NCI-H2227 treated with DMSO at 0.1 percent for 48 hours (cell line): Measurements from ENCODE around the gene ZNG1A.
"Not testable (repeated sequence)": the region's sequence is repeated elsewhere in the genome, so short reads cannot be mapped to it uniquely, and the experiment has no call there.

Experiments used
- DNase-seq: peaks from one replicate; lab custom pipeline; 2025; lab: John Stamatoyannopoulos, UW

Gene ZNG1A

GRCh38 chr9:178970-179383, at the start of gene ZNG1A:
ZNG1A (minus strand) TSS chr9:179056; CDS start chr9:178969, 87 bp downstream.
- DNase-seq, result peak; percentile 12

GRCh38 chr9:227860-228259, 49.0 kb upstream of the ZNG1A start:
- DNase-seq, result no peak

- DNase-seq, result no peak
Observed at GRCh38 chr9:224582-225520, 46.0 kb upstream of the ZNG1A start.

- DNase-seq, result no peak
Observed at GRCh38 chr9:224026-224425, 45.2 kb upstream of the ZNG1A start.

GRCh38 chr9:223152-223551, 44.3 kb upstream of the ZNG1A start:
- DNase-seq, result no peak

- no peak for DNase-seq
Observed at GRCh38 chr9:221989-222776, 43.3 kb upstream of the ZNG1A start.

GRCh38 chr9:219670-220365, 41.0 kb upstream of the ZNG1A start:
- DNase-seq, result no peak

GRCh38 chr9:219036-219435, 40.2 kb upstream of the ZNG1A start:
- not testable (repeated sequence) for DNase-seq

GRCh38 chr9:217950-218349, 39.1 kb upstream of the ZNG1A start:
- DNase-seq, result no peak

GRCh38 chr9:216866-217265, 38.0 kb upstream of the ZNG1A start:
- DNase-seq, result no peak

- no peak for DNase-seq
Observed at GRCh38 chr9:215631-216155, 36.8 kb upstream of the ZNG1A start.

- no peak for DNase-seq
Observed at GRCh38 chr9:214648-215493, 36.0 kb upstream of the ZNG1A start, which contains the start of gene DOCK8. DOCK8 (plus strand) TSS chr9:214865; CDS start chr9:214977, 112 bp downstream.

GRCh38 chr9:214351-214647, 35.4 kb upstream of the ZNG1A start:
- no peak for DNase-seq

- not testable (repeated sequence) for DNase-seq
Observed at GRCh38 chr9:213901-214300, 35.0 kb upstream of the ZNG1A start.

GRCh38 chr9:212297-212696, 33.4 kb upstream of the ZNG1A start:
- DNase-seq, result no peak

- DNase-seq, result no peak
Observed at GRCh38 chr9:211557-211956, 32.7 kb upstream of the ZNG1A start.

GRCh38 chr9:211036-211435, 32.2 kb upstream of the ZNG1A start:
- DNase-seq, result no peak

- no peak for DNase-seq
Observed at GRCh38 chr9:209143-209758, 30.4 kb upstream of the ZNG1A start.

GRCh38 chr9:206481-206880, 27.6 kb upstream of the ZNG1A start:
- no peak for DNase-seq

GRCh38 chr9:199601-200000, 20.7 kb upstream of the ZNG1A start:
- not testable (repeated sequence) for DNase-seq
